ENCODE measurements around the gene CDH13.

The CDH13 gene

DNA sequence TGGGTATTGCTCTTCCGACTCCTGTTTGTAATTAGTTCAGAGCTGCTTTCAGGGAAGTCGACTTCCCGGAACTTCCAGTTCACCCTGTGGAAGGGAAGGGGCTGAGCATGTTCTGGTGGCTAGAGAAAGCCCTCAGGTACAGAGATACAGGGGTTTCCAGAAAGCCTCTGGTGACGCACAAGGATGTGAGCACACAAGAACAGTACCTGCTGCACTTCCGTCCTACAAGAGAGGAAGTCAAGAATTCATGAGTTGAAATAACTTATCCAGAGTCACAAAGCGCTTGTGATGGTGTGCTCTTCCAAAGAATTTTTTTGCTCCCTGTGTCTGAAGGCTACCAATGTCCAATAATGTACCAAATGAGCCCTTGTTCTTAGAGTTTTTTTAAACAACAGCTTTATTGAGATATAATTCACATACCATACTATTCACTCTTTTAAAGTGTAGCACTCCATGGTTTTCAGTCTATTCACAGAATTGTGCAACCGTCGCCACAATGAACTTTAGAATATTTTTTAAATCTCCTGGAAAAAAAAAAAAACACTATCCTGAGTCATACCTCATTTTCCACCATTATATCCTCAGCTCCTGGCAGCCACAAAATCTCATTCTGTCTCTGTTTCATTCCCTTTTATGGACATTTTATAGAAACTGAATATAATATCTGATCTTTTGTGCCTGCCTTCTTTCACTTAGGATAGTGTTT, 327.6 kb downstream of the CDH13 start:
- ATAC-seq (no peak), DNase-seq (no peak)

DNA sequence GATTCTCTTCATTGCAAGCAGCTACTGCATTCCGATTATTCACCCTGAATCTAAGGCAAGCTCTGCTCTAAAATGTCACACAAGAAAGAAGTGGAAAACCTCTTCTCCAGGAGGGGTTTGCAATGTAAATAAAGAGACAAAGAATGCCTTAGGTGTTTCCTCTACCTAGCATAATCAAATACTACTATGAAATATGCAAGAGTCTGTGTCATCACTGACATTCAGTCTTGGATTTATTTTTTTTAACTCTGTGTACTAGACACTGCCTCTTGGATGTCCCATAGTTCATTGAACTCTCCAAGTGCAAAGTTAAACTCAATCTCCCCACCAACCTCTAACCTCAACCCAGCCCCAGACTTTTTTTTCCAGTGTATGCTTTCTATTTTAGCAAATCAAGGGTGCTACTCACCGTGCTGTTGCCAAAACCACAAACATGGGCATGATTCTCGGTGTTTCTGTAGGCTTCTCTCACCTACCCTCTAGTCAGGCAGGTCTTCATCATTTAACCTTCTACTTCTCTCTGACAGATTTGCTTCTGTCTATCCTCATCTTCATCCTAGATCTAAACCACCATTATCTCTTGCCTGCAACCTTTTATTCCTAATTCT, 329.1 kb downstream of the CDH13 start:
- DNase-seq: no peak
- no peak for ATAC-seq

DNA sequence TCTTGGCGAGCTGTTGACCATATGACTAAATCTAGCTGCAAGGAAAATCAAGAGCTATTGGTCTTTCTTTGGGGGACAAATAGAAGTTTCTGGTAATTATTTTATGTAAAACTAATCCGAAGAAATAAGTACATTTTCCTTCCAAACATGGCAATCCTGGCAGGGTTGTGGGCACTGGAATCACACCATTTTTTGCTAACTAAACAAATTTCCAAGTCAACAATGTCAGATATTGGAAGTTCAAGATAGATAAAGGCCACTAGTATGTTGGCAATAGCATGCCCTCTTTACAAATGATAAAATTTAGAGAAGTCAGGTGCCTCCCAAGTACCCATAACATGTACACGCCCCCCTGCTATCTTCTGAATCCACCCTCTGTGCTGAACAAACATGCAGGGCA, 330.4 kb downstream of the CDH13 start:
- ATAC-seq (no peak), DNase-seq (no peak)

DNA sequence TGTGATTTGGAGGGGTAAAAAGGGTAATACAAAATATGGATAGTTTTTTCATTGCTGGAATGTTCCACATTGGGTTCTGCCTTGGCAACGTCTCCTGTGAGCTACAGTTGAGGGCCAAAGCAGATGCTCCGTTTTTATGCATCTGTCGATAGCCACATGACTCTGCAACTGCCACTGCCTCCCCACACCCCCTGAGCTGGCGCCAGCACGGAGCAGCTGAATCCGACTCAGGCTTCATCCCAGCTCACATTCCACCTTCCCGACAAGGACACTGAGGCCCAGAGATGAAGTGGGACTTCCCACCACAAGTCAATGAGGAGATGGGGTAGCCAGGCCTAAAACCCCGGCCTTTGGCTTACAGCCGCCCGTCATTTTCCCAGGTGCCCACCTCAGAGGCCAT, 334.1 kb downstream of the CDH13 start:
- ATAC-seq: no peak
- DNase-seq: no peak

DNA sequence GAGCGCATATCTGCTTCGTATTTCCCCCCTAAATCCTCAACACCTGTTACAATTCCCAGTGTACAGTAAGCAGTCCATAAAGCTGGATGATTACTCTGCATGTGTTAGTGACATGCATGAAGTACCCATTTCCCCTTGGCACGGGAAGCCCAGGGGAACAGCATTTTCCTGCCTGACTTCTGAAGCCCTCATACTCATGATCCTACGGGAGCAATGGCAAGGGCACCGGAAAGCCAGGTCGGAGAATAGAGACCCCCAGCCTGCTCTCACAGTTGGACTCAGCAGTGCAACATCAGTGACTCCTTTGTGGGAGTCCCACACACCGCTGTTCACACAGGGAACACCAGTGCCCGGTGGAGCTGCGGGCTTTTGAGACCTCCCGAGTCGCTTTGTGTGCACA, 336.9 kb downstream of the CDH13 start:
- DNase-seq: no peak
- ATAC-seq: no peak

DNA sequence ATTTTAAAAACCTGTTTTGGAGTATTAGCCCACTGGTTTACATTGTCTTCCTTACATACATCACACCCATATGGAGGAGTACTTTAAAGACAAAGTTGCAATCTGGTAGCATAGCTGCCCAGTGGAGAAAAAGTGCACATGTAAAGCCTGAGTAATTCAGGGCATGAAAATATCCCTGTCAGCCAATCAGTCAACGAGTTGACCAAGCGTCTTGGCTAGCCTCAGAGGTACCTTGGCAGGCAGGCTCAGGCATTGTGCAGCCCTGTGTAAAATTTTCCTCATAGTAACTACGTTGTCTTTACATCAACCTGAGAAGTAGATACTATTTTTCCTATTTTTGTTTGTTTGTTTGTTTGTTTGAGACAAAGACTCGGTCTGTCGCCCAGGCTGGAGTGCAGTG, 339.0 kb downstream of the CDH13 start:
- DNase-seq (no peak), ATAC-seq (no peak)

DNA sequence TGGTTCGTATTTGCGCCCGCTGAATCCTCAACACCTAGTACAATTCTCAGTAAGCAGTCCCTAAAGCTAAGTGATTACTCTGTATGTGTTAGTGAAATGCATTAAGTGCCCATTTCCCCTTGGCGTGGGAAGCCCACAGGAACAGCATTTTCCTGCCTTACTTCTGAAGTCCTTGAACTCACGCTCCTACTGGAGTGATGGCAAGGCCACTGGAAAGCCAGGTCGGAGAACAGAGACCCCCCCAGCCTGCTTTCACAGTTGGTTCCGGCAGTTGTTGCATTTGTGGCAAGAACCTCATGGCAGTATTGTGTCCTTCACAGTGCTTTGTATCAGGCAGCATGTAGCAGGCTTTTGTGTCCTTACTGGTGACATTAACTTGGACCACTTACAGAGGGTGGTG, 340.7 kb downstream of the CDH13 start:
- DNase-seq (no peak), ATAC-seq (no peak)

DNA sequence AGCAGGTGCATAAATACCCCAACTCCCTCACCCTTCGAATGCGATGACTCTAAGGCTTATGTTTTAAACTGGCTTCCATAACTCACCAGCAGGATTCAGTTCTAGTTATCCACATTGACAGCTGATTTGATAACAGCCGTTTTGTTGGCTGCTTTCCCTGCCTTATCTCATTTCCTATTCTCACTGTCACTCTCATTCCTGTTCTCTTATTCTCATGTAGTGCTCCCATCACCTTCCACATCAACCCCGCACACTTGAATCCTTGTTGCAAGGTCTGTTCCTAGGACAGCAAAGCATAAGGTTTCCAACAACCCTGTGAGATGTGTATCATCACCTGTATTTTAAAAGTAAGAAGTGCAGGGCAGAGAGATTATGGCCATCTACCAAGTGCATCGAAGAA, 344.4 kb downstream of the CDH13 start:
- ATAC-seq (no peak), DNase-seq (no peak)

DNA sequence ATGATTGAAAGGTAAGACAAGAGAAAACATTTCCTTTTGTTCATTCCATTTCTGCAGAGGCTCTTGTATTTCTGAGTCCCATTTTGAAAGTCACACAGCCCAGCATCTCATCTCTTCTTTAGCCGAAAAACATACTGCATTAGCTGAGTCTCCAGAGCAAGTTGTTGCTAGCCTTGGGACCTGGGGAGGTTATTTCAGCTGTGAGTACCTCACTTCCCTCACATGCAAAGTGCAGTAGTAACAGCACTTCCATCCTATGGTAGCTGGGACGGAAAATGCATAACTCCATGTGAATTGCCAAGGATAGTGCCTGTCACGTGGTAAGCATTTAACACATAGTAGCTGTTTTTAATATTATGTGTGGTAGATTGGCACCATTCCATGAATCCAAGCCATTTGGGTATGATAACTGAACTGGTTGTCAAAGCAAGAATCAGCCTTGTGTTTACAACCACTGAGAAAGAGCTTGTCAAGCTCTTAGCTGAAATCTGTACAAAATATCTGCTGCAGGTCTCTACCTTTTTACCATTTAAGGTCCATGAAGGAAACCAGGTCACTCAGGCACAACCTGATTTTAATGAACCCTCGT, 345.7 kb downstream of the CDH13 start:
- ATAC-seq: no peak
- no peak for DNase-seq

DNA sequence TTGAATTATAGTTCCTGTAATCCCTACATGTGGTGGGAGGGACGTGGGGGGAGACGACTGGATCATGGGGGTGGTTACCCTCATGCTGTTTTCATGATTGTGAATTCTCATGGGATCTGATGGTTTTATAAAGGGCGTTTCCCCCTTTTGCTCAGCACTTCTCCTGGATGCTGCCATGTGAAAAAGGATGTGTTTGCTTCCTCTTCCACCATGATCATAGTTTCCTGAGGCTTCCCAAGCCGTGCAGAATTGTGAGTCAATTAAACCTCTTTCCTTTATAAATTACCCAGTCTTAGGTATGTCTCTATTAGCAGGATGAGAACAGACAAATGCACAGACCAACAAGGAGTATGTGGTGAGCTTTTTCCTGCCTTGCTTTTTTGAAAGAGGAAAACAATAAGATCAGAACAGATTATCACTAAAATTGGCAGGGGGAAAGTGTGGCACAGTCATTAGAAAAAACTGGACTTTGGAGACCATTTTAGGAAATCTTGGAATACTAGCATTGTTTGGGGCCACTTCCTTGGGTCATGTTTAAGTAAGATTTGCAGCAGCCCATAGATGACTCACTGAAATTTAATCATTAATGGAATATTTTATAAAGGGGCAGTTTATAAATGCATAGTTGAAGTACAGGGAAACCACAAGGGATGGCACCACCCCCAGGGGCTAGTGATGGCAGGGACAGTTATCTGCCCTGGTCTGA, 352.8 kb downstream of the CDH13 start:
- DNase-seq (no peak), ATAC-seq (no peak)

DNA sequence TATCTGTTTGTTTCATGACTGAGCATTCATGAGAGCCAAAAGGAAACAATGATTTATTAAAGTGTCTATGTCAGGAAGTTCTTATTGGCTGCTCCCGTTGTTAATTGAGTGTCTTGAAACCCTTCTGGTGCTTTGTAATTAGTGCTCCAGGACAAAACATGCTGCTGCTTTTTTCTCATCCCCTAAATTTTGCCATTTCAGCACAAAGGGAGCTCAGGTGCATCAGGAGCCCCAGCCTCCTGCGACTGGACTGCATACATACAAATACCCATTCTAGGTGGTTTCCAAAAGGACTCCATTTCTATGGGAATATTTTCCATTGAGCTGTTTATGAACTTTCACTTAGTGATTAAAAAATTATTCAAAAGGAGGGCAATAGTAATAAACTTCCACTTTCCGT, 354.0 kb downstream of the CDH13 start:
- ATAC-seq (no peak), DNase-seq (no peak)

DNA sequence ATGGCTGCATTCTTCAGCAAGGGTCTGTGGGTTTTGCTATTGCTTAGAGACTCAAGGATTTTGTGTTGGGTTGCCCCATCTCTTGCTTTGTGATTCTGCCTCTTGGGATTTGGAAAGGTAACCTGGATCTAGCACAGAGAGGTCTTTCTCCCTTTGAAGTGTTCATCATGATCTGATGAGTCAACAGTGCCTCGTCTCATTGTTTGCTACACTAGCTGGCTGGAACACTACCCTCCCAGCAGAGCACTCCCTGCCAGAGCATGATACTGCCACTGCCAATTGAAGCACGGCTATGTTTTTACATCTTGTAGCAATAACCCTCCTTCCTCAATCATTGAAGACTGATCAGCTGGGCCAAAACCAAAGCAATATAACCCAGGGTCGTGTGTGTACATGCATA, 361.0 kb downstream of the CDH13 start:
- DNase-seq (no peak), ATAC-seq (no peak)

DNA sequence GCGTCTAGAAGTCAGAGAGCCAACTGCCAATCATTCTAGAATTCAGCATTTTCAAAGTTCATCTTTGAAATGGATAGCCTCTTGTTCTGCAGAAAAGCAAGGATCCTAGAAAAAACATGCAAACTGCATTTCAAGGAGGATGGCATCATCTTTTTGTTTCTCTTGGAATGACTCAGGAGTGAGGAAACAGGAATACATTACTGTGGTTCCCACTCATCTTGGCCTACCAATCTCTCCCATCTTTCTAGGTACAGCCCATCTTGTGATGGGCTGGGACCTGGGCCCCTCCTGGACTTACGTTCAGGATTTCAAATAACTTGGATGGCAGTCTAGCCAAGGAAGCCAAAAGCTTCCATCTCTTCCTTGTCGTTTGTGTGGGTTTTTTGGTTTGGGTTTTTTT, 363.4 kb downstream of the CDH13 start:
- ATAC-seq (no peak), DNase-seq (no peak)

DNA sequence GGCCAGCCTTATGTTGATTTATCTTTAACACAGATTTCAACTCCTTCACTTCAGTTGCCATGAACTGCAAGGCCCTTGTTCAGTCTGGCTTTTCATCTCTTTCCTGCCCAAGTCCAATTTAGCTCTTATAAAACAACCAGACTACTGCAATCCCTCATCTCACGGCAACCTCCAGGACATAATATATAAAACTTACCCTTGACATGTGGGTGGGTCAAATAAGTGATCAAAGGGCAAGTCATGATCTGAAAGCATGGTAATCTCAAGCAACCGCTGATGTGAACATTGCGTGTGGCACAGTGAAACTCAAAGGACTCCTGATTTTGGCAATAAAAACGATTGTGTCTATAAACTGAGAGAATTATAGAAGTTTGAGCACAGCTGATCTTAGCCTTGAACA, 364.6 kb downstream of the CDH13 start:
- no peak for DNase-seq
- ATAC-seq: no peak

DNA sequence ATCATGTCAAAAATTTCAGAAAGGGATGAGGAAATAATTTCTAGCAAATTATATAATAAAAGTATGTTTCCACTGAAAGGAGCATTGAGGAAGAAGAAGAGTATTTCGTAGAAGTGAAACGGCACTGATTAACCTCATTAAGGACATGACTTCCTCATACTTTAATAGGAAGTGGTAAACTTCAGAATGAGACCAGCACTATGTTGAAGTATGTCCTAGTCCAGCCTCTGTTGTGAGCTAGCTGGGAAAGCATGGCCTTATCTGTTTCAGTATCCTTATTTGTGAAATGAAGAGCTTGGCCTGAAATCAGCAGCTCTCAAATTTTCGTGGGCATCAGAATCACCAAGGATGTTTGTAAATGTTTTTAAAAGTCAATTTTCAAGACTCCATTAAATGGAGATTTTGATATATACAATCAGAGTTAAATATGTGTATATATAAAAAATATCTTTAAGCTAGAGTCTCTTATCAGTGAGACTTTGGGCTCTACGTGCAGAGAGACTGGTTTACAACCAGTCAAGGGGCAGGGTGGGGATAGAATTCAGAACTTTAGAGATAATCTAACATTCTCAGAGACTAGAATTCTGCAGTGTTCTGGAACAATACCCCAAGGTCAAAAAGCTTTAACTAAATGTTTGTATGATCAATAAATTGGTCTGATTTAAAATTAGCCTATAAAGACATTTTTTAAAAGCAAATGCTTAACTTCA, 365.4 kb downstream of the CDH13 start:
- DNase-seq (no peak), ATAC-seq (no peak)

DNA sequence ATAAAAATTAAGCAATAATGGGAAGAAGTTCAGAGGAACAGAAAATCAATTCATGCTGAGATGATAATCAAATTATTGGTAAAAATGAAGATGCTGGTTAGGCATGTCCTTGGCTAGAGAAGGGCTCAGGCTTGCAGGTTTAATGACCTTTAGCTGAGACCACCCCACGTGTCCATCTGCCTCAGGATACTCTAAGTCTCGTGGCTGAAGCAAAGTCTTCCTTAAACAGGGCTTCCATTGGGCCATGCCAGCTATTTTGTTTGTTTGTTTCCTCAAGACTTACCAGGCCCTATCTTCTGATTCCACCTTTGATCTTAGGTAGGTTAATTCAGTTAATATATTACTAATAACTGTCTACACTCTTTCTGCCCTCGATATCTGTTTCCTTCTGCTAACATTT, 366.0 kb downstream of the CDH13 start:
- no peak for DNase-seq
- ATAC-seq: no peak

DNA sequence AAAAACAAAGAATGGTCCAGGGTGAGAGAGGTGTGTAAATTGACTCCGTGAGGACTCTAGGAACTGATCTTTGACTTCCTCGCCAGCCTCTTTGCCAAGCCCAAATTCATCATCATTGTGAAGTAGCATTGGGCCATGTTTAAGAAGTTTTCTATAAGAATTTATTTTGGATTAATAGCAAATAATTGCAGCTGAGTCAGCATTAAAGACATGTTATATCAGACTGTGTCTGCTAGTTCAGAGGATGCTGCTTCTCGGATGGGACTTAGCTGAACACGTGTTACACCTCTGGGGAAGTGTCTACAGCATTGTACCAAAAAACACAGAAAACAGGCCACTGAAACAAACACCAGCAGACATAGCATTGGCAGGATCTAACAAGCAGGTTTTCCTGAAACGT, 366.6 kb downstream of the CDH13 start:
- ATAC-seq (no peak), DNase-seq (no peak)

DNA sequence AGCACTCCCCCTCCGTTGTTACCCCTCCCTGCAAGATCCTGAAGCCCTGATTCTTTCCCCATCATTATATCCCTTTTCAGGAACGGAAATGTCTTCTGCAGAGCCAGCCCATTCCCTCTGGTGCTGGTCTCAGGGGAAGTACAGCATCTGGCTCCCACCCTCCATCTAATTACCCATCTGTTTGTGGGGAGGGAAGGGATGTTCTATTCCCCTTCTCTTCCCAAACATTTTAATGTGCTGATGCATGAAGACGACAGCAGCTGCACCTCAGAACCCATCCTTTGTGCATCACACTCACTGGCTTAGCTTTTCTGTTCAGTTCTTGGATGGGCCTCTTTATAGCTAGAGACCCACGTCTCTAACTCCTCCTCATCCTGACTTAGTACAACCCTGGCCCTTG, 367.2 kb downstream of the CDH13 start:
- ATAC-seq (no peak), DNase-seq (no peak)

DNA sequence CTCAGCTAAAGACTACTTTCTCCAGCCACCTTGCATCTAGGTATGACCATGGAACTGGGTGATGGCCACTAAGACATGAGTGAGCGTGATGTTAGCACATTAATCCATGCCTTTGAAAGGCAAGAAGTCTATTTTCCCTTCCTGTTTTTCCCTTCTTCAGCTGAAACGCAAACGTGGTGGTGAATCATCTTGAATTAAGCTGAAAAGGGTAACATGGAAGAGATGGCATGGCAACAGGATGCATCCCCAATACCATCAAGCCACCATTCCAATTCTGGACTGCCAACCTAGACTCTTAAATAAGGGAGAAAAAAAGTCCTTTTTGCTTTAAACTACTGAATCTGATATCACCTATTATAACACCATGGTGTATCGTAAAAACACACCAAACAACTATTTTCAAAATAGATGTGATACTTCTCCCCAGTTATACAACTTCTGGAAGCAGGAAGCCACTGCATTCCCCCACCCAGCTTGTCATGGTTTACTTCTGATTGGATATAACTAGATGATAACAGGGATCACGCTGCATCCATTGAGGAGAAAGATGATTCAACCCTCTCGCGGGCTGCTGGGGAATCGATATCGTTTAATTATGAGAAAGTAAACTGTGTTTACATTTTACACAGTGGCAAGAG, 368.6 kb downstream of the CDH13 start:
- ATAC-seq: no peak
- no peak for DNase-seq

DNA sequence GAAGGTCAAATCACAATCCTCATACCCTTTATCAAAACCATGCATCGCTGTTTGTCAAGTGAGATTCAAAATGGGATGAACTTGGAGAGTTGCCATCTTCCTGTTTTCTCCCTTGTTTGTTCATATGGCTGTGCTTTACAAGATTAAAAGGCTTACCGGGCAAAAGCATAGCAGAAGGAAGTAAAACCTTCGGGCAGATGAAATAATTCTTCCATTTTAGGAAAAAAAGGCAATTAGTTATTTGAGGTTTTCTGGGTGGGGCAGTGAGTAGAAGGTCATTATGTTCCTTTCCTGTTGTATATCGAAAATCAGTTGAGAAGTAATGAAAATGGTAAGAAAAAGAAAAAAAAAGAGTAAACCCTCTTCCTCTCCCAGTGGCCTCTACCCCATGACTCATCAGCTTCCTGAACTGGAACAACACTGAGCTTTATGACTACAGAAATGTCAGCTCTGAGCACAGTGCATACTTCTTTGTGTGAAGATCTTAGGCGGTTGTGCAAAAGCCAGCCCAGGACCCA, 369.2 kb downstream of the CDH13 start:
- ATAC-seq (no peak), DNase-seq (no peak)

DNA sequence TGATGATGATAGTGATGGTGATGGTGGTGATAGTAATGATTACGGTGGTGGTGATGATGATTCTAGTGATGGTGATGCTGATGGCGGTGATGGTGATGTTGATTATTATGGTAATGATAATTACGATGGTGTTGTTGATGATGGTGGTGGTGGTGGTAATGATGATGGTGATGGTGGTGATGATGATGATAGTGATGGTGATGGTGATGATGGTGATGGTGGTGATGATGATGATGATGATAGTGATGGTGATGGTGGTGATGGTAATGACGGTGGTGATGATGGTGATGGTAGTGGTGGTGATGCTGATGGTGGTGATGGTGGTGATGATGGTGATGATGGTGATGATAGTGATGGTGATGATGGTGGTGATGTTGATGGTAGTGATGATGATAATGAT, 370.0 kb downstream of the CDH13 start:
- DNase-seq: no peak
- ATAC-seq: no peak

DNA sequence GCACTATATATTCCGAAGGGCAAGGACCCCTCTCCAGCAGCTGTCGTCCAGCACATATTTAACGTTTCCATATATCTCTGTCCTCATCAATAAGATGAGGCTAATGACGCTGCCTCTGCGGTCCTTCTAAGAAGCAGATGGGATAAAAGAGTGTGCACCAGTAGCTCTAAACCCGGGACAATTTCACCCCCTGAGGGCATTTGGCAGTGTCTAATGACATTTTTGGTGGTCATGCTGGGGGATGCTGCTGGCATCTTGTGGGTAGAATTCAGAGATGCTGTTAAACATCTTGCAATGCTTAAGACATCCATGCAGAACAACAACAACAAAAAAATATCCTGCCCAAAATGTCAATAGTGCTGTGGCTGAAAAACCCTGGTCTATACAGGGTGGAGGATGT, 372.9 kb downstream of the CDH13 start:
- ATAC-seq: no peak

More for the DNA sequence above, 372.9 kb downstream of the CDH13 start:
- no peak for DNase-seq
